GM21529 (cell line): Measurements from ENCODE around the gene PLCD3.

Experiments
- ATAC-seq: cut with Tn5 transposase; IDR thresholded peaks from one replicate; pipeline ENCODE4 v1.9.1; 2021; ENCODE audit not compliant: unreplicated experiment

The PLCD3 gene

DNA sequence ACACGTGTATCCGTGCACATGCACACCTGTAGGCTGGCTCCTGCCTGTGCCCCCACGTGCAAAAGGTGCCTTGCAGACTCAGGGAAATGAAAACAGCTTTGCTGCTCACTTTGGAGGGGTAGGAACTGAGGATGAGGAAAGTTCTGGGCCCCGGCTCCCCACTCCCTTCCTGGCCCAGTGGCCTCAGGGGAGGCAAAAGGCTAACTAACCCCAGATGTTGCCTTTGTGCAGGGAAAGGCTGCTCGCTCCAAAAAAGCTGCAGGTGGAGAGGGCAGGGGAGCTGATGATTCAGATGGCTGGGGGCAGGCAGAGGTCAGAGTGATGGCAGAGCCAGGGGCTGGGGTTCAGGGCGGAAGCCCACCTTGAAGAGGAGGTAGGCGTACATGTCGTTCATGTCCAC is 12.4 kb downstream of the PLCD3 start:
- no peak for ATAC-seq

DNA sequence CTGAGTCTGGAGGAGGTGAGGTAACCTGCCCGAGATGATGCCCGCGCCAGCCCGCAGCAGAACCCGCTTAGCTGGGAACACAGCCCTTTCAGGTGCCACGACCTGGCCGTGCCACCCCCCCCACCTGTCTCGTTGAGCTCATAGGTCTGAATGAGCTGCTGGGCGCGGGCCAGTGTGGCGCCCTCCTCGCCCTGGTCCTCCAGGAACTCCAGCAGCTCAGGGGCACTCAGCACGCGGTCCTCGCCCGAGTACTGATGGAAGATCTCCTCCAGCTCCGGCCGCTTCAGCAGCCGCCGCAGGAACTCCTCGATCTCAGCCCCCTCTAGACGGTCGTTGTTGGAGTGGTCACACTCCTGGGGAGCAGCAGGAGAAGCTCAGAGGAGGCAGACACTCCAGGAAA is 13.6 kb downstream of the PLCD3 start:
- no peak for ATAC-seq

DNA sequence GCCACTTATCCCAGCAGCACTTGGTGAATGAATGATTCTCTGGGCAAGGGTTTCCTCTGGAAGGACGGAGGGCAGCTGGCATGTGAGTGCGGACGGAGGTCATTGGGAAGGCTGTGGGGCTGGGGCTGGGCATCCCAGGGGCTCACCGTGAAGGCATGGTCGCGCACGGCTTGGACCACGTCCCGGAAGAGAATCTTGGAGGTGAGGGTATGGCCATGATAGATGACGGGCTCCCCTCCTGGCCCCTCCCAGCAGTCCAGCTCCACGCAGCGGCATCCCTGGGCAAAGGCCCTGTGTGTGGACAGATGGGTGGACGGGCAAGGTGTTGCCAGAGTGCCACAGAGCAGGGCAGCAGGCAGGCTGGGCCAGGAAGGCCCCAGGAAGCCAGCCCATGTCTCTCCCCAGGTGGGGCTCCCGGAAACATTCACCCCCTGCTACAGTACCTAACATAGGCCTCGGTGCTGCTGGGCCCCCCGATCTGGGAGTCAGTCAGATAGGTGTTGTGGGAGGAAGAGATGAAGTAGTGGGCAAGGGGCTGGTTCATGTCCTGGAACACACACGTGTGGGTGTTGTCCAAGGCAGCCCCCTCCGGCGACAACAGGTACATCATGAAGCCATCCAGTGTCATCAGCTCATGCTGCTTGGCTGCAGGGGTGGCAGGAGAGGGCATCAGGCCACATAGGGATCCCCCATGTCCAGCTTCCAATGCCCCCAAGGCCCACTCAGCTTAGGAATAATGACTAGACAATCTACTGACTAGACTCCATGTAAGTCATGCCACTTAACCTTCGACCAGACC is 14.3 kb downstream of the PLCD3 start:
- ATAC-seq, result no peak

DNA sequence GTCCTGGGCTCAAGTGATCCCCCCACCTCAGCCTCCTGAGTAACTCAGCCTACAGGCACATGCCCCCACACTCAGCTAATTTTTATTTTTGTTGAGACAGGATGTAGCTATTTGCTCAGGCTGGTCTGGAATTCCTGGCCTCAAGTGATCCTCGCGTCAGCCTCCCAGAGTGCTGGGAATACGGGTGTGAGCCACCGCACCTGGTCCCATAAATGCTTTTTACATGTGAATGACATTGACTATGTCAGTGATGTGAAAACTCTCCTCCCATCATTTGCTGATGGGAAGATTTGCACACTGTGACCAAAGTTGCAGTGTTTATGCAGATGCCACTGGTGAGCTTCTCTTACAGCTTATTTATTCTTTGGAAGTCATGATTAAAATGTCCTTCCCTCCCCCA is 15.0 kb downstream of the PLCD3 start:
- ATAC-seq, result no peak

DNA sequence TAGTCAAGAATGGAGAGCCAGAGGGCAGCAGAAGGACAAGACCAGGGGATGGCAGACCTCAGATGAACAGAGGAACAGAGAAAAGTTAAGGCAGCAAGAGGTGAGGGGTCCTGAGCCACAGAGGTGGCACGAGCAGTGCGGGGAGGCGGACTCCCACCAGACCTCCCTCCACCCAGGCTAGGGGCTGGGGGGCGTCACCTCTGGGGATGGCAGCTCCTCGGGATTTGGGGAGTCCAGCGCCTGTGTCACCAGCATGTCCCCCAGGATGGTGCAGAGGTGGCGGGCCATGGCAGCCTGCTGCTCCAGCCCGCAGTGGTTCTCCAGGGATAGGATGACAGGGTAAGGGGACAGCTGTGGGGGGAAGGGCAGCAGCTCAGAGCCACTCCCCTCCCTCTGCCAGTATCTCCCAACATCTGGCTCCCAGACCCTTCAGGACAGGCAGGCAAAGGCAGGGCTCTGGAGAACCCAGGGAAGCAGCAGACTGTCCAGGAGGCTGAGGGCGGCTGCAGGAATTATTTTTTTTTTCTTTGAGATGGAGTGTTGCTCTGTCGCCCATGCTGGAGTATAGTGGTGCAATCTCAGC is 15.8 kb downstream of the PLCD3 start:
- ATAC-seq, result no peak

DNA sequence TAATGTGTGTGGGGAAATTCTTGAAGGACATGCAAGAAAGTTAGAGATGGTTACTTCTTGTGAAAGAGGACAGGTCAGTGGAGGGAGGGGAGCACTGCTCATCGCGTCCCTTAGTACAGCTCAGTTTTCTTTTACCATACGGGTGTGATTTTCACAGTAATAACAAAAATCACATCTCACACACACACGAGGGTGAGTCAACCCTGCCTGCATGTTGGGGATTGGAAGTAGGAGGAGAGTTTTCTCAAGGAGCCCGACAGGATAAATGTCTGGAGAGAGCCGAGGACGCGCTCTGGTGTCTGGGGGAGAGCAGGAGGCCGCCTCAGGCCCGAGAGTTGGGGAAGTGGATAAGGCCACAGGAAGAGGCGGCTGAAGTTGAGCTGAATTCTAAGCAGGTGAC is 16.4 kb downstream of the PLCD3 start:
- ATAC-seq, result no peak

DNA sequence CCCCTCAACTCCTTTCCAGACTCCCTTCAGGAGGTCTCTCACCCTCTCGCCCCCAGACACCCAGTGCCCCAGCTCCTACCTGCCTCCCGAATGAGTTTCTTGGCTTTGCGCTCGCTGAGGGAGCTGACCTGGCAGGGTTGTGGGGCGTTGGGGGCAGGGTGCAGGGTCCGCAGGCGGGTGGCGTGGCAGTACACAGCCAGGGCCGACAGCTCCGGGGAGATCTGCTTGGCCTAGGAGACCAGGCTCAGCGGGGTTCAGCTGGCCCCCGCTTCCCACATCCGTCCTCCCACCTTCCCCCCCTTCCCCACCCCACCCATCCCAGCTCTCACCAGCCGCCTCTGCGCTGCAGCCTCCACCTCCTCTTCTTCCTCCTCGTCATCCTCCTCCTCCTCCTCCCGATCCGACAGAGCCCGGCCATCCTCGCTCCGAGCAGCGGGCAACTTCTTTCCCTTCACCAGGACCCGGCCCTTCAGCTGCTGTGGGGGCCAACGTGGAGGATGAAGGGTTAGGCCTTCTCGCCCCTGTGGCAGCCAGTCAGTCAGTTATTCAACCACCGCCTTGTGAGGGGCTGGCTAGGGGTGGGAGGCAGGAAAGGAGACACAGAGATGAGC is 17.2 kb downstream of the PLCD3 start:
- ATAC-seq, result no peak

DNA sequence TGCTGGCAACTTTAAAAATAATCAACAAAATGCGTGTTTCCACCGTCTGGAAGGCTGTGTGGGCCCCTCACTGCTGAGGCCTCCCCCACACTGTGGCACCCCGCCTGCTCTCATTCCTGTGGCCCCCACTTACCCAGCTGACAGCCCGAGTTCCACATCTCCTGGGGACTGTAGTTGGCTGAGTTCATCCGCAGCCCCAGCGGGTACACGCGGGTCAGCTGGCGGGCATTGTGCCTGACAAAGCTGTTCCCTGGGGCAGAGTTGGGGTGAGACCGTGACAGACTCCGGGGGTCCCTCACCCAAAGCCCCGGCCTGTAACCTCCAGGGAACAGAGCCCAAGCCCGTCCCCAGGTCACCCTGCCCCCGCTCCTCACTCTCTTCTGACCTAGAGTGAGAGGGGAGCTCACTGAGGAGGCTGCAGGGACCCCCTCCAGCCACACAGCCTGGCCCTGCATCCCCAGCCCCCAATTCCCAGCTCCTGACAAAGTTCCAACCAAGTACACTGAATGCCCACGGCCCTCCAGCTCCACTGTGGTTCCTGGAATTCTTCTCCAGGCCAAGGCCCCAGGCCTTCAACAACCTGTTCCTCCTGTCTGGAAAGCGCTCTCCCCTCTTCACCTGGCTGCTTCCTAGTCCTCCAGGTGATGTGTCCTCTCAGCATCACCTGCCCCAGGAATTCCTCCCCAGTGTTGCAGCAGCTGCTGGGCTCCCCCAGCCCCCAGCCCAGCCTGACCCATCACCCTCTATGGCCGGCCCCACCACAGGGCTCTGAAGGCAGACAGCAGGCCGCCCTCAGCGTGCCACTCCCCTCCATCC is 18.0 kb downstream of the PLCD3 start:
- ATAC-seq, result no peak

DNA sequence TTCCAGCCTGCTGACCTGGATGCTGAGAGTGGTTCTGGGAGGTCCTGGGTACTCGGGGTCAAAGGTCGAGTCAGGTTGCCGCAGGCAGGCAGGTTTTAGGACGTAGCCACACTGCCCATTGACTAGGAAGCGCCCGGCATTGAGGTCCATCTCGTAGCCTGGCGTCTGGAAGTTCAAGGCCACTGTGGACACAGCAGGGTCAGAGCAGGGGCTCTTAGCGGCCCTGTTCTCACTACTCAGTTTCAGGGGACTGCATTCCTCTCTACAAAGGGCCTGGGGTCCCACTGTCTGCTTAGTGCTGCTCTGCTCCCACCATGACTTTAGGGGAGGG is 18.9 kb downstream of the PLCD3 start:
- ATAC-seq, result no peak

DNA sequence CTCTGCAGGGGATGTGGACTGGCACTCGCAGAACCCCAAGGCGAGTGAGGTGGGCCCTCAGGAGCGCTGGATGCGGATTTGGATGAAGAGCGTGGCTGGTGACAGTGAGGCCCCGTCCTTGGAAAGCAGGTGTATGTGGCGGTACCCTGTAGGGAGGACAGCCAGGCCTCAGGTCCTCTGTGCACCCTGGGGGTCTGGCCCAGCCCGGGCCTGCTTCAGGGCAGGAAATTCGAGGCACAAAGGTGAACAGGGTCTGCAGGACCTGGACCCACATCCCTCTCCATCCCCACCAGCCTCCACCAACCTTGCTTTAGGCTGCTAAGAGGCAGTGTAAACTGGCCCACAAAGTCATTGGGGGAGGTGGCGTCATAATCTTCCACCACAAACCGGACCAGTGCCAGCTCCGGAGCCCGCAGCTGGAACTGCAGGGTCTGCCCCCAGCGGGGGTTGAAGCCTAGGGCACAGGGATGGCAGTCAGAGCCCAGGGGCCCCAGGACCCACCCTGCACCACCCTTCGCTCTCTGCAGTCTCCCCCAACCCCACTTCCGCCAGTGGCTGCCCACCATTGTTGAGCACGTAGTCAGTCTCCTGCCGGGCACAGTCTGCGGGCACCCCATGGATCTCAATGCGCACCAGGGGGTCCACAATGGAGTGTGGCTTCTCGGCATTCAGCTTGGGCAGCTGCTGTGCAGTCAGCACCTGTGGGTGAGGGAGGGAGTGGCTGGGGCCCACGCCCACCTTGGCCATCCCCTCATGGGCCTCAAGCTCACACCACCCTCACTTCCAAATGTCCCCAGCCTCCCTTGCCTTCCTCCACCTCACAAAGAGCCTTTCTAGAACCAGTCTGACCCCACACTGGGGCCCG is 19.5 kb downstream of the PLCD3 start:
- no peak for ATAC-seq

DNA sequence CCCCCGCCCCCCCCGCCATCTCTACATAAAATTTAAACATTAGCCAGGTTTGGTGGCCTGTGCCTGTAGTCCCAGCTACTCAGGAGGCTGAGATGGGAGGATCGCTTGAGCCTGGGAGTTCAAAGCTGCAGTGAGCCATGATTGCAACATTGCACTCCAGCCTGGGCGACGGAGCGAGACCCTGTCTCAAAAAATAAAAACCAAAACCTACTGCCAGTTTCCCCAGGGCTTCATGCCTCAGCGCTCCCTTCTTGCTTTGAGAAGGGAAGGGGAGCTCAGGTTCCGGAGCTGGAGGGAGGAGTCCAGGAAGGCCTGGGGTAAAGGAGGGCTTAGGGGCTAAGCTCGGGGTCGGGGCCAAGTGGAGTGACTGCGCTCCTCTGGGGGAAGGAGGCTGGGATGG is 20.5 kb downstream of the PLCD3 start:
- no peak for ATAC-seq

DNA sequence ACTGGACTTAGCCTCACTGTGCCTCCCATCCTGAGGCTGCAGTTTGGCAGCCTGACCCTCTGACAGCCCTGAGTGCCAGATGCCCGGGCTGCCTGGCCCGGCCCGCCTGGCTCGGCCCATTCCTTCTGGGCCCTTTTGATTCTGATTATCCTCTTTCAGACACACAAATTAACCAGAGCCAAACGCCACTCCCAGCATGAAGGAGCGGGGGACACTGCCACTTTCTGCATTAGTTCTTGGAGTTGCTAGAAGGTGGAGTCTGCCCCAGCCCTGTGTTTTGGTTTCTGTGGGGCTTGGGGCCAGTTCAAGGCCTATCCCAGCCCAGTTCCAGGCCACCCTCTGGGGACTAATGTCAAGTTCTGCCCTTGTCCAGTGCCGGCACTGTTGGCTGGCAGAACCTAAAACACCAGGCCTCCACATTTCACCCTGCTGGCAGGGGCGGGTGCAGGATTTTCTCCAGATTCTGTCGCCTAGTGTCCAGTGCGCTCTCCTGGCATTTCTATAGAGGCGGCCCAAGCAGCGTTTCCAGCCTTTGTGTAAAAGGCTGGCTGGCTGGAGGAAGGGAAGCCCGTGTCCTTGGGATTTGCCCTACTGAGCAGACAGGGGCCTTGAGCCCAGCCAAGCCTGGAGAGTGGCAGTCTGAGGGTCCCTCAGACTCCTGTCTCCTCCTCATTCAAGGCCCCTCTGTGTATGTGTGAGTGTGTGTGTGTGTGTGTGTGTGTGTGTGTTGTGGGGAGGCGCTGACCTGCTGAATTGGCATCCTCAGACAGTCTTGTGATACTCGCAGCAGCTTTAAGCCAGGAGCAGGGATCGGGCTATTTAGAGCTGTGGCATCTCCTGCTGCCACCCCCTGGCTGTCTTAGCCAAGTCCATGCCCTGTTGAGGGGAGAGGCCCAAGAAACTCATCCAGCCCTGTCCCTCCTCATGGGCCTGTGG is 21.4 kb downstream of the PLCD3 start:
- no peak for ATAC-seq

DNA sequence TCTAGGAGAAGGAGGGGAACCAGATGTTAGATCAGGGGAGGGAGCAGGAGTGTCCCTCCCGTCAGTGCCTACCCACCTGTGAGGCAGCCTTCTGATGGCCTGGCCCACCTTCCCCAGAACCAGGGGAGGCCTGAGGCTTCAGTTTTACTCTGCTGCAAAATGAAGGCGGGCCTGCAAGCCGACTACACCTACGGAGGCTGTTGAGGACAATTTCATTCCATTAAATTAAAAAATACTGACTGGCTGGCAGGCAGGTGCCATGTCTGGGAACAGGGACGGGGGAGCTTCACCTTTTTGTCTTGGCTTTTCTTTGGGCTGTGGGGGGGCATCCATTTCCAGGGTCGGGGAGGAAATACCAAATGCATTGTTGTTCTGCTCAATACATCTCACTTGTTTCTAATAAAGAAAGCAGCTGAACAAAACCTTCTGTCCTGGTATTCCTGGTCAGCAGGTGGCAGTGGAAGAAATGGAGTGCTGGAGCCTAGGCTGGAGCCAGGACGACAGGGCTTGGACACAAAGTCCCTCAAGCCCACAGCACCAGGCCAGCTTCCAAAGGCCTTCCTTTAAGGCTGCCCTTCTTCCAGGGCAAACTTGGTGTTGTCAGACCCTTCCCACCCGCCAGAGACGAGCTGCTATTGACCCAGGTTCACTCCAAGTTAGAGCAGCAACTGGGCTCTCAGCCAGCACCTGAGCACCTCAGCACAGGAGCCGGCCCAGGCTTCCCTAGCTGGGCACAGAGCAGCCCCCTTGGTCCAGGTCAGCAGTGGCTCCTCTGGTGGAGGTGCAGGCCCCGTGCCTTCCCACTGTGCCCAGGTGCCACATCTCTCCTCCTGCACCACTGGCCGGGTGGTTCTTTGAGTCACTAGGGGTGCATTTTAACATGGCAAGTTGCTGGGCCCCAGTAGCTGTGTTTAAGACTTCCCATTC is 23.5 kb downstream of the PLCD3 start:
- no peak for ATAC-seq

DNA sequence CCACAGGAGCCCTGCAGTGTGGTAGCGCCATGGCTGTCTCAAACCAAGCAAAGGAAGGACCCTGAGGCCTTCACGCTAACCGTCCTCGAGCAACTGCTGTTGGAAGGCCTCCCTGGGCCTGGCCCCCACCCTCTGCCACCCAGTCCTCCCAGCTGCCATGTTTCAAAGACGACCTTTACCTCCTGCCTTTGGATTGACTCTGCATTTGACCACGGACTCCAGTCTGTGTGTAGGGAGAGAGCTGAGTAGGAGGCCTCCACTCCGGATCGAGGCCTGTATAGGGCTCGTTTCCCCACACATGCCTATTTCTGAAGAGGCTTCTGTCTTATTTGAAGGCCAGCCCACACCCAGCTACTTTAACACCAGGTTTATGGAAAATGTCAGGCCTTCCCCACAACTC is 24.3 kb downstream of the PLCD3 start:
- no peak for ATAC-seq

DNA sequence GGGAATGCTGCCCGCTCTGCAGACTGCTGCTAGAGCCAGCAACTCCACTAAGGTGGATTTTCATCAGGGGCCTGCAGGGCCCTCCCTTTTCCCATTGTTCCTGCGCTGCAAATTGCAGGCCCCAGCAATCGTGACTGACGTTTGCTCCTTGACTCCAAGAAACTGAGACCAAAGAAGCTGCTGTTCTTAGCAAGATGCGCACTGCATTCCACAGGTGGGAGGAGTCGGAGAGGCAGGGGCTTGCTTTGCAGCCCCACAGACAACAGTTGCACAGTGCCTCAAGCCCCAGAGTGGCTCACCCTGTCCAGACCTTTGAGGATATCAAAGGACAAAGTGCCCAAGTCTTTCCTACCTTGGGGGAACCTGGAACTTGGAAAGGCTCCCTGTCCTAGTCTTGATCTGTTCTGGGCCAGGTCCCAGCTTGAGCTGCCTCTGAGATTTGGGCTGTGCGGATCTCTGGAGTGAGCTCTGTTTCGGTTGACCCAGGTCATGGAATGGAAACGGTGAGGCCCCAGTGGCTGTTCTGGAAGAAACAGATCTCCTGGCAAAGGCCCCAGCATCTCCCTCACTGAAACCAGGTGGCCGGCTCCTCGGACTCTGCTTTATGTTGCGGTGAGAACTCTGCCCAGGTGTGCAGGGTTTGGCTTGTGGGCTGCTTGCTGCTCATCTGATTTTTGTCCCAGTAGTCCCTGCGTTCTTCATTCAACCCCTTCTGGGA is 24.9 kb downstream of the PLCD3 start:
- ATAC-seq, result no peak

DNA sequence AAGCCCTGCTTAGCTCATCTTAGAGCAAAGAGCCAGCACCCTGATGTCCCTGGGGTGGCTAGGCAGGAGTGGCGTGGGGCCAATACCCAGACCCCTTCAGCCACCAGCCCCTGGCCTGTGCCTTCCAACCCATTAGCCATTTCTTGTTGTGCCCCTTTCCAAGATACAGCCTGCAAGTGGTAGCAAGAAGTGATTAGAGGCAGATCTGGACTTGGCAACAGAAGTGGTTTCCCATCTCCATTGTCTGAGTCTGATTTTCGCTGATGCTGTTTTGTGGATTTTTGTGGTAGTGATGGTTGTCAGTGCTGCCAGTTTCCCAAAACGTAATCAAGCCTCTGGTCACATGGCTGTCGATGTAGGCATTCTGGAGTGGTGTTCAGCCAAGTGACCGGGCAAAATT is 25.7 kb downstream of the PLCD3 start:
- no peak for ATAC-seq

DNA sequence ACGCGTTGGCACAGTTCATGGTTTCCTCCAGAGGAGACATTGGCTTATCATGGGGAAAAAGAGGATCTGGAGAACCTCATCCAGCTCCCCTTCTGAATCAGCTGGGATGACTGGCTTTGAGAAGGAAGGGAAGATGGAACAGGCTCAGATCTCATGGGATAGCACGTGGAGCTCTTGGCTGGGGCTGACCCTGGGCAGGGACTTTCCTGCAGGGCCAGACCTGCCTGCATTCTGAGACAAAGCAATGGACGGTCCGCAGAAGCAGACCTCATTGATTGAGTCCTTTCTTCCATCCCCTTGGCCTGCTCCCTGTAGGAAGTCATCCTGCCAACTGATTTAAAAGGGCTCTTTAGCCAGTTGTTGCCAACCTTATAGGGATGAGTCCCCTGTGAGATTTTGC is 26.2 kb downstream of the PLCD3 start:
- ATAC-seq, result no peak
